IMR-90 (cell line): ENCODE data around the gene ZFYVE28. TPM values are rescaled to one million over a fixed set of nuclear protein-coding genes. Genes with fewer than 3 reads are reported as not detected.

Experiments used
- ATAC-seq: fragments of 200-7000 bp; cut with Tn5 transposase; 2 replicates; pipeline ENCODE4 v1.9.1; 2020; ENCODE audit warnings: low read depth, mild to moderate bottlenecking, moderate library complexity
- BruUV-seq: library from RNA; stranded (reverse); fragments of 400-500 nt; replicated peaks from 2 replicates; lab custom pipeline; 2021; lab: Mats Ljungman, UMichigan
- CTCF ChIA-PET: fragments of 300-600 bp; formaldehyde crosslinking; extraction: SDS; loops from one replicate; lab custom pipeline; 2021; ENCODE audit warnings: antibody characterized with exemption; lab: Yijun Ruan, JAX
- POLR2A ChIA-PET: fragments of 300-600 bp; sonication (Branson Sonifier 250); formaldehyde crosslinking; loops from one replicate; lab custom pipeline; 2022; ENCODE audit warnings: antibody characterized with exemption; ENCODE audit not compliant: unreplicated experiment; lab: Charles Lee
- DNase-seq: peaks from one replicate; pipeline ENCODE4 v3.0.0; 2013
- H2AFZ ChIP-seq: replicated peaks from 2 replicates; pipeline ENCODE3; 2013; ENCODE audit warnings: low read length, mild to moderate bottlenecking; ENCODE audit not compliant: poor library complexity
- H2AK5ac ChIP-seq: 2 replicates; pipeline ENCODE4 v1.6.1; 2013; ENCODE audit warnings: low read depth, low read length, inconsistent platforms
- H2AK9ac ChIP-seq: replicated peaks from 2 replicates; pipeline ENCODE3; 2013; ENCODE audit warnings: mild to moderate bottlenecking, low read depth, low read length, moderate library complexity; ENCODE audit not compliant: poor library complexity
- H2BK120ac ChIP-seq: 2 replicates; pipeline ENCODE4 v1.6.1; 2013; ENCODE audit warnings: low read depth, low read length, inconsistent platforms
- H2BK15ac ChIP-seq: 3 replicates; pipeline ENCODE4 v1.6.1; 2013; ENCODE audit warnings: low read depth, low read length, inconsistent platforms
- H2BK20ac ChIP-seq: 2 replicates; pipeline ENCODE4 v1.6.1; 2013; ENCODE audit warnings: low read depth, mild to moderate bottlenecking, inconsistent platforms, low read length, moderate library complexity
- H2BK5ac ChIP-seq: 2 replicates; pipeline ENCODE4 v1.6.1; 2013; ENCODE audit warnings: mild to moderate bottlenecking, low read depth, low read length, inconsistent platforms; ENCODE audit not compliant: poor library complexity, severe bottlenecking
- H3K14ac ChIP-seq: replicated peaks from 2 replicates; pipeline ENCODE4 v1.6.1; 2013; ENCODE audit warnings: low read depth, low read length, inconsistent platforms
- H3K18ac ChIP-seq: 2 replicates; pipeline ENCODE4 v1.6.1; 2013; ENCODE audit warnings: low read depth, low read length, control low read depth
- H3K23ac ChIP-seq: 2 replicates; pipeline ENCODE4 v1.6.1; 2013; ENCODE audit warnings: low read depth, low read length, inconsistent platforms
- H3K27ac ChIP-seq: 2 replicates; pipeline ENCODE4 v1.5.1; 2013; ENCODE audit warnings: mild to moderate bottlenecking, control low read depth, low read length; ENCODE audit not compliant: insufficient read depth
- H3K27me3 ChIP-seq: 2 replicates; pipeline ENCODE4 v1.6.1; 2013; ENCODE audit warnings: low read length; ENCODE audit not compliant: control insufficient read depth, insufficient read depth
- H3K36me3 ChIP-seq: 2 replicates; pipeline ENCODE4 v1.6.1; 2013; ENCODE audit warnings: low read length, mixed read lengths; ENCODE audit not compliant: control insufficient read depth, insufficient read depth
- H3K4ac ChIP-seq: 2 replicates; pipeline ENCODE4 v1.6.1; 2013; ENCODE audit warnings: low read depth, low read length, inconsistent platforms
- H3K4me1 ChIP-seq: 2 replicates; pipeline ENCODE4 v1.6.1; 2013; ENCODE audit warnings: low read length, mixed read lengths; ENCODE audit not compliant: control insufficient read depth, insufficient read depth
- H3K4me2 ChIP-seq: 2 replicates; pipeline ENCODE4 v1.6.1; 2013; ENCODE audit warnings: low read depth, mild to moderate bottlenecking, control low read depth, low read length, moderate library complexity
- H3K4me3 ChIP-seq: 2 replicates; pipeline ENCODE4 v1.5.1; 2013; ENCODE audit warnings: low read depth, mild to moderate bottlenecking, control low read depth, low read length, moderate library complexity; ENCODE audit not compliant: insufficient read depth
- H3K56ac ChIP-seq: 2 replicates; pipeline ENCODE4 v1.6.1; 2013; ENCODE audit warnings: low read length, inconsistent platforms; ENCODE audit not compliant: insufficient read depth; ENCODE audit errors: extremely low read depth
- H3K79me1 ChIP-seq, 2 experiments: 2 replicates each; pipeline ENCODE4 v1.6.1; 2013; ENCODE audit warnings: low read length in 2 of 2, inconsistent platforms in 1 of 2, low read depth in 1 of 2
- H3K9ac ChIP-seq: 2 replicates; pipeline ENCODE4 v1.6.1; 2013; ENCODE audit warnings: low read depth, low read length, control low read depth
- H3K9me1 ChIP-seq: 2 replicates; pipeline ENCODE4 v1.6.1; 2013; ENCODE audit warnings: low read length, inconsistent platforms; ENCODE audit not compliant: insufficient read depth
- H3K9me3 ChIP-seq: 2 replicates; pipeline ENCODE4 v1.6.1; 2013; ENCODE audit warnings: low read length; ENCODE audit not compliant: control insufficient read depth, insufficient read depth
- H4K20me1 ChIP-seq: 2 replicates; pipeline ENCODE4 v1.6.1; 2013; ENCODE audit warnings: low read length, inconsistent platforms; ENCODE audit not compliant: insufficient read depth
- H4K5ac ChIP-seq: 2 replicates; pipeline ENCODE4 v1.6.1; 2013; ENCODE audit warnings: mild to moderate bottlenecking, low read depth, low read length, control low read depth
- H4K8ac ChIP-seq, 2 experiments: 2 replicates each; pipeline ENCODE4 v1.6.1; 2013; ENCODE audit warnings: low read depth in 2 of 2, low read length in 2 of 2, control low read depth in 1 of 2, inconsistent platforms in 1 of 2
- H4K91ac ChIP-seq: 2 replicates; pipeline ENCODE4 v1.6.1; 2013; ENCODE audit warnings: low read depth, low read length, inconsistent platforms; ENCODE audit not compliant: insufficient read depth
- RFX5 ChIP-seq: IDR thresholded peaks from 2 replicates; pipeline ENCODE4 v1.8.0; 2012; ENCODE audit warnings: low read depth, mild to moderate bottlenecking, low read length, moderate library complexity
- WGBS, 2 experiments: methylation state at CpG; one replicate each; pipeline versions ENCODE4 v1.1.5 to v1.1.7; 2013; ENCODE audit warnings: missing lambda C conversion rate in 2 of 2; ENCODE audit not compliant: insufficient read length in 1 of 2; ENCODE audit errors: extremely low coverage in 2 of 2; 5-methylcytosine and 5-hydroxymethylcytosine counted together
- dilution Hi-C: fragments of 300-500 bp; cut with HindIII; formaldehyde crosslinking; loops from one replicate; pipeline ENCODE4 v1.14.3; 2018; ENCODE audit warnings: low sequenced_read_pairs; ENCODE audit not compliant: unreplicated experiment
- in situ Hi-C: fragments of 300-500 bp; cut with MboI; formaldehyde crosslinking; loops from 3 replicates; pipeline ENCODE4 v1.14.3; 2019; ENCODE audit warnings: low sequenced_read_pairs, inconsistent platforms, mixed read lengths
- intact Hi-C: fragments of 100-400 bp; cut with micrococcal nuclease; formaldehyde crosslinking; loops from 2 replicates; pipeline ENCODE4 v1.10.0; 2022
- polyA plus RNA-seq, 3 experiments: library from polyadenylated mRNA; depleted of rRNA; stranded (reverse); fragments of >200 nt; gene quantifications; 2 replicates each; pipeline ENCODE4 v1.2.3, GENCODE V29; 2012; ENCODE audit warnings: low replicate concordance in 1 of 3
- total RNA-seq: library from RNA; depleted of rRNA; stranded (reverse); fragments of >200 nt; gene quantifications from 2 replicates; pipeline ENCODE4 v1.2.3, GENCODE V29; 2012

Gene ZFYVE28
- total and polyA plus RNA-seq, 2 of the 4 experiments (the other 2 are of a cell fraction), result 0.36 to 1.2 TPM

GRCh38 chr4:2458546-2459491 lies 40.4 kb upstream of the ZFYVE28 start:
- Histone ChIP-seq H2BK15ac (no peak overlapping the region), H4K91ac (no peak overlapping the region), H3K4me1 (peaks cover 2% of the 10 kb centered on the region; the same call in 1 of the 2 replicates), H3K9me3 (no peaks in the 10 kb centered on the region), H3K4ac (no peak overlapping the region), H3K23ac (no peak overlapping the region), H2AFZ (no peak overlapping the region), H3K18ac (no peak overlapping the region), H3K9me1 (peaks cover 3% of the 10 kb centered on the region; the same call in 1 of the 2 replicates), H2BK20ac (no peak overlapping the region), H2BK120ac (no peak overlapping the region), H2AK9ac (peak overlapping the region; percentile 42), H3K36me3 (no peaks in the 10 kb centered on the region), H3K9ac (no peak overlapping the region), H4K5ac (no peak overlapping the region), H4K8ac (no peak overlapping the region), H4K20me1 (no peaks in the 10 kb centered on the region; the same call in 1 of the 2 replicates), H3K4me2 (no peak overlapping the region), H3K14ac (no peak overlapping the region), H3K4me3 (no peak overlapping the region), H2AK5ac (no peak overlapping the region), H3K27me3 (peaks cover 14% of the 10 kb centered on the region), H3K27ac (no peak overlapping the region), H3K79me1 (no peaks in the 10 kb centered on the region), H3K56ac (no peak overlapping the region), H2BK5ac (no peak overlapping the region)
- WGBS, 2 experiments, result 84% methylated on average over 14 of the region's 38 CpGs; no CpG with 5 or more reads in 1 of the 2 experiments
- ChIA-PET POLR2A (no interaction called here), CTCF (no interaction called here)
- no peak for ATAC-seq
- dilution Hi-C loops, result no loop called here
- intact Hi-C loops, result no loop called here
- no TSS peak for BruUV-seq
- in situ Hi-C loops, result no loop called here
- no peak for TF ChIP-seq RFX5
- no peak for DNase-seq
